Measurements from ENCODE around the gene OOSP2. TPM values are rescaled to one million over a fixed set of nuclear protein-coding genes. Genes with fewer than 3 reads are reported as not detected.

OOSP2 gene
- total and polyA plus RNA-seq, 12 donors, result not detected

GRCh38 chr11:60088364-60088763, 48.2 kb downstream of the OOSP2 start, which contains the start of gene MS4A2:
Gene MS4A2, plus strand, starts transcription at chr11:60088664. Its CDS starts 102 bp downstream, at chr11:60088766.
- Histone ChIP-seq H3K9me3 (no peaks in the 10 kb centered on the region), H3K27ac (no peak within 1 kb of the TSS), H3K27me3 (peaks cover 0 to 4% (median 0%) of the 10 kb centered on the region in 7 donors), H3K4me3 (no peak within 1 kb of the TSS), H3K36me3 (no peaks in the 10 kb centered on the region), H3K4me1 (no peaks in the 10 kb centered on the region)
- TF ChIP-seq, protein P1, sequence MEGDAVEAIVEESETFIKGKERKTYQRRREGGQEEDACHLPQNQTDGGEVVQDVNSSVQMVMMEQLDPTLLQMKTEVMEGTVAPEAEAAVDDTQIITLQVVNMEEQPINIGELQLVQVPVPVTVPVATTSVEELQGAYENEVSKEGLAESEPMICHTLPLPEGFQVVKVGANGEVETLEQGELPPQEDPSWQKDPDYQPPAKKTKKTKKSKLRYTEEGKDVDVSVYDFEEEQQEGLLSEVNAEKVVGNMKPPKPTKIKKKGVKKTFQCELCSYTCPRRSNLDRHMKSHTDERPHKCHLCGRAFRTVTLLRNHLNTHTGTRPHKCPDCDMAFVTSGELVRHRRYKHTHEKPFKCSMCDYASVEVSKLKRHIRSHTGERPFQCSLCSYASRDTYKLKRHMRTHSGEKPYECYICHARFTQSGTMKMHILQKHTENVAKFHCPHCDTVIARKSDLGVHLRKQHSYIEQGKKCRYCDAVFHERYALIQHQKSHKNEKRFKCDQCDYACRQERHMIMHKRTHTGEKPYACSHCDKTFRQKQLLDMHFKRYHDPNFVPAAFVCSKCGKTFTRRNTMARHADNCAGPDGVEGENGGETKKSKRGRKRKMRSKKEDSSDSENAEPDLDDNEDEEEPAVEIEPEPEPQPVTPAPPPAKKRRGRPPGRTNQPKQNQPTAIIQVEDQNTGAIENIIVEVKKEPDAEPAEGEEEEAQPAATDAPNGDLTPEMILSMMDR (IDR thresholded peaks at IDR 0.05), result no peak
- WGBS, 2 donors, result 84 to 90% methylated on average over 1 of the region's 1 CpG
- ATAC-seq, result no peak
- intact Hi-C loops (cut with DNase I), result no loop called here
- DNase-seq, result no peak

- no peak for ATAC-seq
- no peak for DNase-seq
- Histone ChIP-seq H3K27me3 (no peaks in the 10 kb centered on the region), H3K27ac (no peak overlapping the region), H3K9me3 (no peaks in the 10 kb centered on the region), H3K36me3 (no peaks in the 10 kb centered on the region), H3K4me3 (no peak overlapping the region), H3K4me1 (no peaks in the 10 kb centered on the region)
- WGBS, 2 donors, result 64 to 70% methylated on average over 4 of the region's 4 CpGs
- TF ChIP-seq, protein P1 (IDR thresholded peaks at IDR 0.05), result no peak
- intact Hi-C loops (cut with DNase I), result no loop called here
Observed at GRCh38 chr11:60095477-60096120, 55.4 kb downstream of the OOSP2 start.

DNA sequence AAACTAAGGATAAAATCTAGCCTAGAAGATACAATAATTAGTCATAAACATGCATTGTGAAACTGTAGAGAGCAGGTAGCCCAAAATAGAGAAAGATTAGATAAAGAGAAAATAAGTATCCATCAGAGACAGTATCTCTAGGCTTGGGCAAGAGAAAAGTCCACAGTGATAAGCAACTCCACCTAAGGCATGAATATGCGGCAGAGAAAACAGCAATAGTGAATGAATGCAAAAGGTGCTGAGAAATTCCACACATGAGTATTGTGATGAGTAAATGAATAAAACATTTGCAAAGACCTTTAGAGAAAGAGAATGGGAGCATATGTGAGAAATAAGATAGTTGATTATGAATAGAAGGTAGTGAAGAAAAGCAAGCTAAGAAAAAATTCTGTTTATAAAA, 57.0 kb downstream of the OOSP2 start:
- intact Hi-C loops (cut with DNase I), result no loop called here
- H3K4me3 ChIP-seq, result no peak overlapping the region
- no peaks in the 10 kb centered on the region for H3K36me3 ChIP-seq
- TF ChIP-seq, protein P1 (IDR thresholded peaks at IDR 0.05), result no peak
- no peaks in the 10 kb centered on the region for H3K9me3 ChIP-seq
- no peak overlapping the region for H3K27ac ChIP-seq
- WGBS, 2 donors, result 84 to 93% methylated on average over 1 of the region's 1 CpG
- ATAC-seq, result no peak
- no peaks in the 10 kb centered on the region for H3K4me1 ChIP-seq
- DNase-seq, result no peak
- no peaks in the 10 kb centered on the region for H3K27me3 ChIP-seq

Other genes with a start within 250 kb of the OOSP2 start
- gene MRPL16, start 229.6 kb upstream of the OOSP2 start, total RNA-seq, result 100 to 1,000 TPM in 1 of 10 donors, 10 to 100 TPM in 9; 69.9 to 108 (median 89.8) TPM
- 10 to 100 TPM; 70.0 to 86.5 TPM for gene MRPL16, start 229.6 kb upstream of the OOSP2 start, polyA plus RNA-seq
- not detected for gene CBLIF, start 194.9 kb upstream of the OOSP2 start, total RNA-seq
- gene CBLIF, start 194.9 kb upstream of the OOSP2 start, polyA plus RNA-seq, result not detected
- 1 to 10 TPM in 1 of 10 donors, under 1 TPM in 1, not detected in 8; 0.18 to 1.2 TPM for gene TCN1, start 173.9 kb upstream of the OOSP2 start, total RNA-seq
- gene TCN1, start 173.9 kb upstream of the OOSP2 start, polyA plus RNA-seq, result under 1 TPM in 1 of 2 donors, not detected in 1; 0.32 TPM
- not detected for gene OOSP3, start 161.6 kb upstream of the OOSP2 start, total RNA-seq
- gene OOSP3, start 161.6 kb upstream of the OOSP2 start, polyA plus RNA-seq, result not detected
- not detected for gene OOSP1, start 102.0 kb upstream of the OOSP2 start, total RNA-seq
- not detected for gene OOSP1, start 102.0 kb upstream of the OOSP2 start, polyA plus RNA-seq
- not detected for gene OOSP4A, start 76.4 kb upstream of the OOSP2 start, total RNA-seq
- not detected for gene OOSP4A, start 76.4 kb upstream of the OOSP2 start, polyA plus RNA-seq
- not detected for gene OOSP4B, start 23.2 kb upstream of the OOSP2 start, total RNA-seq
- not detected for gene OOSP4B, start 23.2 kb upstream of the OOSP2 start, polyA plus RNA-seq
- under 1 TPM in 1 of 10 donors, not detected in 9; 0.25 TPM for gene MS4A3, start 16.3 kb downstream of the OOSP2 start, total RNA-seq
- gene MS4A3, start 16.3 kb downstream of the OOSP2 start, polyA plus RNA-seq, result not detected
- under 1 TPM in 7 of 10 donors, not detected in 3; 0.20 to 0.79 (median 0.51) TPM for gene MS4A2, start 48.3 kb downstream of the OOSP2 start, total RNA-seq
- under 1 TPM in 1 of 2 donors, not detected in 1; 0.06 TPM for gene MS4A2, start 48.3 kb downstream of the OOSP2 start, polyA plus RNA-seq
- 100 to 1,000 TPM in 1 of 10 donors, 10 to 100 TPM in 7, 1 to 10 TPM in 2; 7.9 to 168 (median 18.6) TPM for gene MS4A6A, start 142.7 kb downstream of the OOSP2 start, total RNA-seq
- 10 to 100 TPM; 21.5 to 25.6 TPM for gene MS4A6A, start 142.7 kb downstream of the OOSP2 start, polyA plus RNA-seq
- 1 to 10 TPM in 3 of 10 donors, under 1 TPM in 4, not detected in 3; 0.28 to 3.0 (median 0.82) TPM for gene MS4A4E, start 202.7 kb downstream of the OOSP2 start, total RNA-seq
- 1 to 10 TPM in 1 of 2 donors, under 1 TPM in 1; 0.26 to 1.6 TPM for gene MS4A4E, start 202.7 kb downstream of the OOSP2 start, polyA plus RNA-seq
- gene MS4A4A, start 240.3 kb downstream of the OOSP2 start, total RNA-seq, result 10 to 100 TPM in 4 of 10 donors, 1 to 10 TPM in 6; 2.2 to 31.6 (median 6.9) TPM
- gene MS4A4A, start 240.3 kb downstream of the OOSP2 start, polyA plus RNA-seq, result 1 to 10 TPM; 8.9 to 9.2 TPM